HG03175 (cell line): ENCODE results near the gene OTOR.

Experiments
- ATAC-seq: cut with Tn5 transposase; IDR thresholded peaks from one replicate; pipeline ENCODE4 v1.9.1; 2021; ENCODE audit warnings: mild to moderate bottlenecking, moderate library complexity; ENCODE audit not compliant: unreplicated experiment

The OTOR gene

GRCh38 chr20:16747291-16747811 is 807 bp upstream of the OTOR start:
- ATAC-seq: no peak

GRCh38 chr20:16749573-16749972 is 1.4 kb downstream of the OTOR start:
- ATAC-seq: no peak

- ATAC-seq: no peak
Measured at GRCh38 chr20:16752082-16752481, 3.9 kb downstream of the OTOR start.

GRCh38 chr20:16752901-16753300 is 4.7 kb downstream of the OTOR start:
- ATAC-seq: no peak

- peak; percentile 42 for ATAC-seq
Measured at GRCh38 chr20:16758454-16759180, 10.5 kb downstream of the OTOR start.

GRCh38 chr20:16759181-16759563 is 11.0 kb downstream of the OTOR start:
- ATAC-seq: no peak

GRCh38 chr20:16760431-16761304 is 12.5 kb downstream of the OTOR start:
- ATAC-seq: peak; percentile 6

GRCh38 chr20:16761305-16761829 is 13.2 kb downstream of the OTOR start:
- peak; percentile 65 for ATAC-seq

GRCh38 chr20:16764560-16764959 is 16.4 kb downstream of the OTOR start:
- ATAC-seq: no peak

- no peak for ATAC-seq
Measured at GRCh38 chr20:16771213-16771612, 23.1 kb downstream of the OTOR start.

- no peak for ATAC-seq
Measured at GRCh38 chr20:16775961-16776360, 27.8 kb downstream of the OTOR start.

- no peak for ATAC-seq
Measured at GRCh38 chr20:16777126-16777525, 29.0 kb downstream of the OTOR start.

GRCh38 chr20:16778159-16778558 is 30.0 kb downstream of the OTOR start:
- no peak for ATAC-seq

GRCh38 chr20:16781496-16781895 is 33.3 kb downstream of the OTOR start:
- ATAC-seq: no peak

- no peak for ATAC-seq
Measured at GRCh38 chr20:16785226-16785625, 37.1 kb downstream of the OTOR start.
